HG02884 (cell line): Measurements from ENCODE around the gene CCDC88B.

ENCODE experiments used
- ATAC-seq: cut with Tn5 transposase; IDR thresholded peaks from one replicate; pipeline ENCODE4 v1.9.1; 2021; ENCODE audit warnings: mild to moderate bottlenecking, moderate library complexity; ENCODE audit not compliant: unreplicated experiment

The CCDC88B gene

DNA sequence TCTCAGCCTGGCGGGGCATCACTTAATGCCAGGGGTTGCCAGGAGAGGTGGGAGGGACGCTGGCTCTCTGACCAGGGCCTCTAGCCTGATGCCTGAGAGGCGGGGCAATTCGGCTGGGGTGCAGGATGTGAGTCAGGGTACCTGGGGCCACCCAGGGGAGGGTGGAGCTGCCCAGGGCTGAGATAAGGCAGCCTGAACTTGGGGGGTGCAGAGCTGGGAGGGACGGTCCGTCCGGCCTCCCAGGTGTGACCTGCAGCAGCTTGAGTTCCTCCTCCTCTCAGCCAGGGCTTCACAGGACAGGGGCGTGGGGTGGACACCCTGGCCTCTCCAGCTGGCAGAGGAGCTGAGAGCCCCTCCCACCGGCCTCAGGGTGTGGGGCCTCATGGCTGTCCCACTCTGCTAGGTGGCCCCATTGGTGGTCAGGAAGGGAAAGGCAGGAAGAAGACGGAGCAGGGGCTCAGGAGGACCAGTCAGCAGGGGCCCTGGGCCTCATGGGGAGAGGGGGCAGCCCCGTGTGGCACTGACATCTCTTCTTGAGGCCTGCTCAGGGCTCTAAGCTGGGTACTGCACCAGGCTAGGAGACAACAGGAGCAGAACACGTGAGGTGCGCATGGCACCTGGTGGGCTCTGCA is 18.0 kb downstream of the CCDC88B start:
- no peak for ATAC-seq

DNA sequence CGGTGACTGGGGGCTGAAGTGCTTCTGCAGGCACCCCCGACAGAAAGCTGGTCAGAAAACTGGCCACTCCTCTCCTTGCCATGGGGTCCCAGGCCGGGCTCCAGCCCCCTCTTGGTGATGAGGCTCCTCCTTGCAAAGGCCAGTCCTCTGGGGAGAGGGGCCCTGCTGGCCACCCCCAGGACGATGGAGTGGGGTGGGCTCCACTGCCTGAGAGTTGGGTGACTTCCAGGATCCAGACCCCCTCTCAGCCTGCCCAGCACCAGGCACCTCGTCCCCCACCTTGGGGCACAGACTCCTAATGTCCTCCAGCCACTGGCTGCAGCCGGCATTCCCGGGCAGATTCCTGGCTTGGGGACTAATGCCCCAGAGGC is 18.5 kb downstream of the CCDC88B start:
- no peak for ATAC-seq

DNA sequence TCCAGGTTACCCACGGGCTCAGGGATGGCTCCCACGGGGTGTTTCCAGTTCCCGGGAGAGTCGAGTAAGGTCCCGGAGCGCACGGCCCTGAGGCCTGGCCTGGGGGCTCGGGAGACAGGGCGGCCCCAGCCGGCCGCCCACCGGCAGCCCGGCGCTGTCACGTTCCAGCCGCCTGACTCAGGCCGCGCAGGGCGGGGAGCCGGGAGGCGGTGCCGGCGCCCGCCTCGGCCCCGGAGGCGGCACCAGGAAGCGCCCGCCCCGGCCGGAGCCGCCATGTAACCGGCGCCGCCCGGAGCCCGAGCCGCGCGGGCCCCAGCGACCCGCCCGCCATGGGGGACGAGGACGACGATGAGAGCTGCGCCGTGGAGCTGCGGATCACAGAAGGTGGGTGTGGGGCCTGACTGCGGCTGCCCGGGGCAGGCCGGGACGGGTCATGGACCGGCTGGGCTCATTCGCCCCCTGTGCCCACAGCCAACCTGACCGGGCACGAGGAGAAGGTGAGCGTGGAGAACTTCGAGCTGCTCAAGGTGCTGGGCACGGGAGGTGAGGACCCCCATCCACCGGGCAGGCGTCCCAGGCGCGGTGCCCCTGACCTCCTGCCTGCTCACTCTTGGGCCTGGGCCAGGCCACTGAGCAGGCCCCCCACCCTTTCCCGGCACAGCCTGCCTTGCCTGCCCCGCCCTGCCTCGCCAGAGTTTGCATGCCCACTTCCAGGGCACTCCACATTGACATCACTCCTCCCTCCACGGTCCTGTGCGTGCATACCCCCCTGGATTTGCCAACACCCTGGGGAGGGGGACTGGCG is 19.1 kb downstream of the CCDC88B start, which contains the start of gene RPS6KA4:
TSS of gene RPS6KA4 (plus strand) at position 256 of the 805 bp plus-strand sequence. CDS start at position 330, 74 bp downstream.
- ATAC-seq = no peak

DNA sequence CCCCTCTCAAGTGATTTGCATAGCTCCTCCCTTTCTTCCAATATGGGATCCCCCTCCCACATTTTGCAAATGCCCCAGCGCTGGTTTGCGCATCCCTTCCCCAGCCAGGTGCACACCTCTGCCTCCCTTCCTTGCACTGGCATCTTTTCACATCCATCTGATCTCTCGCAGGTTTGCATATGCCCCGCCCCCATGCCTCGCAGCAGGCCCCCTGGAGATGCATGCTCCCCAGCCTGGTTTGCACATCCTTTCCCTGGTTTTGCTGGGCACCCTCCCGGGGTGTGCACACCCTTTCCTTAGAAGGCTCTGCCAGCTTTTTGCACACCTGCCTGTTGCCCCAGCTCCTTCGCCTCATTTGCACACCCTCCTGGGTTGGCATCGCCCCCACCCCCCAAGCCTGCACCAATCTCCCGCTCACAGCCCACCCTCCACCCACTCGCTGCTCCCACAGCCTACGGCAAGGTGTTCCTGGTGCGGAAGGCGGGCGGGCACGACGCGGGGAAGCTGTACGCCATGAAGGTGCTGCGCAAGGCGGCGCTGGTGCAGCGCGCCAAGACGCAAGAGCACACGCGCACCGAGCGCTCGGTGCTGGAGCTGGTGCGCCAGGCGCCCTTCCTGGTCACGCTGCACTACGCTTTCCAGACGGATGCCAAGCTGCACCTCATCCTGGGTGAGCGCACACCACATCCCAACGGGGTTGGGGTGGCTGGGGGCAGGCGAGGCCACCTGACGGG is 19.9 kb downstream of the CCDC88B start:
- ATAC-seq = no peak

DNA sequence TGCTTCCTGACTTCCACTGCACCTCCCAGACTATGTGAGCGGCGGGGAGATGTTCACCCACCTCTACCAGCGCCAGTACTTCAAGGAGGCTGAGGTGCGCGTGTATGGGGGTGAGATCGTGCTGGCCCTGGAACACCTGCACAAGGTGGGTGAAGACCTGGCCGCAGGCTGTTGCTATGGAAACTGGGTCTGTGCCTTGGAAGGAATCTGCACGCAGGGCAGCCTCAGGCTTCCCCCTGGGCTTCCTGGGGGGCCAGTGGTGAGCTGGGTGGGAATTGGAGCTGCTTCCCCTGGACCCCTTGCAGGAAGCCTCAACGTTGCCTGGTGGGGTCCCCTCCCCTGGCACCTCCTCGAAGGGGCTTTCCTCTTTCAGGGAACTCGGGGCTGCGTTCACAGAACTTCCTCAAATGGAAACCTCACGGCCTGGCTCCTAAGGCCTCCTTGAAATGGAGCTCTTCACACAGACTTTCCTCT is 20.5 kb downstream of the CCDC88B start:
- ATAC-seq = no peak

DNA sequence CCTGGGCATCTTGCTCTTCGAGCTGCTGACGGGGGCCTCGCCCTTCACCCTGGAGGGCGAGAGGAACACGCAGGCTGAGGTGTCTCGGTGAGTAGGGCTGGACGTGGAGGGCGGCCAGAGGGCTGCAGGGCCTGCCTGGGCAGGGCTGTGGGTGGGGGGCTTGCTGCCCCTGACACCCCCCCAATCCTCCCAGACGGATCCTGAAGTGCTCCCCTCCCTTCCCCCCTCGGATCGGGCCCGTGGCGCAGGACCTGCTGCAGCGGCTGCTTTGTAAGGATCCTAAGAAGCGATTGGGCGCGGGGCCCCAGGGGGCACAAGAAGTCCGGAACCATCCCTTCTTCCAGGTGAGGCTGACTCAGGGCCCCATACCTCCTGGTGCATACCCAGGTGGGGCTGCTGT is 21.7 kb downstream of the CCDC88B start:
- no peak for ATAC-seq

DNA sequence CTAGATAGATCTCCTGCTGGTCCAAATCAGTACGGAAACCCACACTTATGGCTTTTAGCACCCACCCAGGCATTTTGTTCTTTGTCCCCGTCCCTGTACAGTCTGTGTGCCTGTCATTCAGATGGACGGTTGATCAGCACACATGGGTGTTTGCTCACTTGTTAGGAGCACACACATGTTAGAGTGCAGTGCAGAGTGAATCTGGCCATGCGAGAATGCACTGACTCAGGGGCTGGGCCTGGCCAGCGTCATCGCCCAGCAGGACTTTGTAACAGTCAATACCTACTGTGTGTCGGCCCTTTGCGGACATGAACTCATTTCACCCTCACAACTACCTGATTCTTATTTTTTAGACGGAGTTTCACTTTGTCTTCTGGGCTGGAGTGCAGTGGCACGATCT is 22.3 kb downstream of the CCDC88B start:
- no peak for ATAC-seq

DNA sequence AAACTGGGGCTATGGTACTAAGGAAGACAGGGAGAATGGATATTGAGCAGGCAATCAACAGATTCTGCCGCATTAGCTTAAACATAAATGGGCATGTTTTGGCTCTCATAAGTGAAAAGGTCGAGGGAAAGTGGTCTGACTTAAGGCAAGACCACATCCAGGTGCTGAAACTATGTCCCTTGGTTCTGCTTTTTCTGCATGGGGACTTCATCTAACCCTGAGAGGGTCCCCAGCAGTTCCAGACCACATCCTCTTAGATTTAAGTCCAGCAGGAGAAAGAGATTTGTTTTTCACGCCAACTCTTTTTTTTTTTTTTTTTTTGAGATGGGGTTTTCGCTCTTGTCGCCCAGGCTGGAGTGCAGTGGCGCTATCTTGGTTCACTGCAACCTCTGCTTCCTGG is 24.4 kb downstream of the CCDC88B start:
- no peak for ATAC-seq

DNA sequence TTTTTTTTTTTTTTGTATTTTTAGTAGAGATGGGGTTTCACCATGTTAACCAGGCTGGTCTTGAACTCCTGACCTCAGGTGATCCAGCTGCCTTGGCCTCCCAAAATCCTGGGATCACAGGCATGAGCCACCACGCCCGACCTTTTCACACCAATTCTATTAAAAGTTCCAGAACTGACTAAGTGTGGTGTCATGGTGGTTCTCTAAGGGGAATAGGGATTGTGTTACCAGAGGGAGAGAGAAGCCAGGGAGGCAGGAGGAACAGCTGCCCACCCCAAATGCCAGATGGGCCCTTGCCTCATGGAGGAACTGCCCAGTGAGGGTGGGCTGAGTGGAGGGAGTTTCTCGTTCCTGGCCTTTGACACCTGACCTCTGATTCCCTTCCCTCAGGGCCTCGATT is 24.9 kb downstream of the CCDC88B start:
- ATAC-seq = no peak

DNA sequence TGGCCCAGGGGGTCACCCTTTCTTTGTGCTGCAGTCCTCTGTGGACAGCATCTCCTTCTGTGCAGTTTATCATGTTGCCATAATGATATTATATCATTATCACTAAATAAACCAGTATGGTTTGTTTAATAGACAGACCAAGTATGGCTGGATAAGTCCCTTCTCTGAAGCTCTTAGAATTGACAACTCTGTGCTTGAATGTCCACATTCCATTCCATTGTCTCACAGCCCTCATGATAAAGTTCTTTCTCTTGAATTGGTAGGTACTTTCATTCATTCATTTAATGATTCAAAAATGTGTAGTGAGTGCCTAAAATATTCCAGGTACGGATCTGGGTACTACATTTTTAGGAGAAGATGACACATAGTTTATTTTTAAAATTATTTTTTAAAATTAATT is 26.7 kb downstream of the CCDC88B start:
- no peak for ATAC-seq

DNA sequence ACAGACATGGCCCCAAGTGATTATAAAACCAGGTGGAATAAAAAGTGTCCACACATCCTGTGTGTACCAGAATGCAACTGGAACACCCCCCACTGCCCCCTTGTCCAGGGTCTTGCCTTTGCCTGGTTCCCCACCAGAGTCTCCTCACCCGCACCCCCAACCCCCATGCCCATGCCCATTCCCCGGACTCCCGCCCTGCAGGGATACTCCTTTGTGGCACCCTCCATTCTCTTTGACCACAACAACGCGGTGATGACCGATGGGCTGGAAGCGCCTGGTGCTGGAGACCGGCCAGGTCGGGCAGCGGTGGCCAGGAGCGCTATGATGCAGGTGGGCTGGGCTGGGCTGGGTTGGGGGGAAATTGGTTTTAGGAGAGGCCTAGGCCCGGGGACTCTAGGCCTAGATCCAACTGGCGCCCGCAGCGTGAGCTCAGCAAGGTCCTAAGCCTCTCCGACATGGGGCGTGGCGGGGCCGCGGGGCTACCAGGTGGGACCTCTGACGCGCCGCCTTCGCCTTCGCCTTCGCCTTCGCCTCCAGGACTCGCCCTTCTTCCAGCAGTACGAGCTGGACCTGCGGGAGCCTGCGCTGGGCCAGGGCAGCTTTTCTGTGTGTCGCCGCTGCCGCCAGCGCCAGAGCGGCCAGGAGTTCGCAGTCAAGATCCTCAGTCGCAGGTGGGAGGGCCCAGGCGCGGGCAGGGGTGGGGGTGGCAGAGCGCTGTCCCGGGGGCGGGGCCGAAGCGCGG is 28.1 kb downstream of the CCDC88B start:
- ATAC-seq = no peak

DNA sequence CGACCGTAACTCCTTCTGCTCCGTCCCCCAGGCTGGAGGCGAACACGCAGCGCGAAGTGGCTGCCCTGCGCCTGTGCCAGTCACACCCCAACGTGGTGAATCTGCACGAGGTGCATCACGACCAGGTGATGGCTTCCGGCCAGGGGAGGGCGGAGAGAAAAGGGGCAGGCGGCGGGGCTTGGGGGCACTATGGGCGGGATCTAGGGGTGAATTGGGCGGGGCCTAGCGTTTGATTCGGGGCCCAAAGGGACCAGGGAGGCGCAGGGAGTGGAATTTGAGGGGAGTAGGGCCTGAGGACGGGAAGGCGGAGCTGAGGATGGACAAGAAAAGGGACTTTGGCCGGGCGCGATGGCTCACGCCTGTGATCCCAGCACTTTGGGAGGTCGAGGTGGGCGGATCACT is 28.7 kb downstream of the CCDC88B start:
- no peak for ATAC-seq

DNA sequence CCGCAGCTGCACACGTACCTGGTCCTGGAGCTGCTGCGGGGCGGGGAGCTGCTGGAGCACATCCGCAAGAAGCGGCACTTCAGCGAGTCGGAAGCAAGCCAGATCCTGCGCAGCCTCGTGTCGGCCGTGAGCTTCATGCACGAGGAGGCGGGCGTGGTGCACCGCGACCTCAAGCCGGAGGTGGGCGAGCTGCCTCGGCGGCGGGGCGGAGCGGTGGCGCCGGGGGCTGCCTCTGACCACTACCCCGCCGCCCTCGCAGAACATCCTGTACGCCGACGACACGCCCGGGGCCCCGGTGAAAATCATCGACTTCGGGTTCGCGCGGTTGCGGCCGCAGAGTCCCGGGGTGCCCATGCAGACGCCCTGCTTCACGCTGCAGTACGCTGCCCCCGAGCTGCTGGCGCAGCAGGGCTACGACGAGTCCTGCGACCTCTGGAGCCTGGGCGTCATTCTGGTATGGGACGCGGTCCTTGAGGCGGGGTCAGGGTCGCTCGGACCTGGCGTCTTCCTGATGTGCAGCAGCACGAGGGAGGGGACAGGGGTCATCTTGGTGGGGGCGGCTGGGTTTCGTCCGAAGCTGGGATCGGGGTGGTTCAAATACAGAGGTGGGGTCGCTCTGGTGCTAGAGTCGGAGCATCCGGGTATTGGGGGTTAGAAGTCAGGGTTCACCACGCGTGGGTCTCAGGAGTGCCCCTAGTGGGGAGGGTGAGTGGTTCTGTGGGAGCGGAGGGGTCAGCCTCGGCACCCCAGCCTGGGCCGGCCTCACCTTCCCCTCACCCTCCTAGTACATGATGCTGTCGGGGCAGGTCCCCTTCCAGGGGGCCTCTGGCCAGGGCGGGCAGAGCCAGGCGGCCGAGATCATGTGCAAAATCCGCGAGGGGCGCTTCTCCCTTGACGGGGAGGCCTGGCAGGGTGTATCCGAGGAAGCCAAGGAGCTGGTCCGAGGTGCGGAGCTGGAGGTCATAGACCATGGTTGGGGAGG is 29.7 kb downstream of the CCDC88B start:
- ATAC-seq = no peak

DNA sequence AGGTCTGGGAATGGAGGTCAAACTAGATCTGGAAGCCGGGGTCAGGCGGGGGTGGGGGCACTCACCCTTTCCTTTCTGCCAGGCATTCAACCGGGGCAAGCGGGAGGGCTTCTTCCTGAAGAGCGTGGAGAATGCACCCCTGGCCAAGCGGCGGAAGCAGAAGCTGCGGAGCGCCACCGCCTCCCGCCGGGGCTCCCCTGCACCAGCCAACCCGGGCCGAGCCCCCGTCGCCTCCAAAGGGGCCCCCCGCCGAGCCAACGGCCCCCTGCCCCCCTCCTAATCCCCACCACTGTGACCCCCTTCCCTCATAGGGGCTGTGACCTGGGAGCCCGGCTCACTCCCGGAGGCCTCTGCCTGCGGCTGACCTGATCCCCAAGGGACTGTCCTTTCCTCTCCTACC is 31.2 kb downstream of the CCDC88B start:
- no peak for ATAC-seq

DNA sequence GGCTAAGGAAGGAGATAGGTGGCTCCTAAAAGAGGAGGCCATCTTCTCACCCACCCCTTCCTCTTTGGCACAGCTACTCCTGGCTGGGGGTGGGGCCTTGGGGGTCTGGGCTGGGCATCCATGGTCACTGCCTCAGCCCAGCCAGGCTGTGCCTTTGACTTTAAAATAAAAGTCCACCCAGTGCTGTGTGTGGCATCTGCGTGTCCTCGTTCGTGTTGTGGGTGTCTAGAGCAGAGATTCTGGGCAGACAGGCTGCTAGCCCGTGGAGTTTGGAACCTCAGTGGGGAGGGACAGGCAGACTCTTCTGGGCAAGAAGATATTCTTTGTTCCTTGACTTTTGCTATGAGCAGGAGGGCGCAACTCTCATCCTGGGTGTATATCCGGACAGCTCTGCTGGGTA is 32.0 kb downstream of the CCDC88B start:
- ATAC-seq = no peak

DNA sequence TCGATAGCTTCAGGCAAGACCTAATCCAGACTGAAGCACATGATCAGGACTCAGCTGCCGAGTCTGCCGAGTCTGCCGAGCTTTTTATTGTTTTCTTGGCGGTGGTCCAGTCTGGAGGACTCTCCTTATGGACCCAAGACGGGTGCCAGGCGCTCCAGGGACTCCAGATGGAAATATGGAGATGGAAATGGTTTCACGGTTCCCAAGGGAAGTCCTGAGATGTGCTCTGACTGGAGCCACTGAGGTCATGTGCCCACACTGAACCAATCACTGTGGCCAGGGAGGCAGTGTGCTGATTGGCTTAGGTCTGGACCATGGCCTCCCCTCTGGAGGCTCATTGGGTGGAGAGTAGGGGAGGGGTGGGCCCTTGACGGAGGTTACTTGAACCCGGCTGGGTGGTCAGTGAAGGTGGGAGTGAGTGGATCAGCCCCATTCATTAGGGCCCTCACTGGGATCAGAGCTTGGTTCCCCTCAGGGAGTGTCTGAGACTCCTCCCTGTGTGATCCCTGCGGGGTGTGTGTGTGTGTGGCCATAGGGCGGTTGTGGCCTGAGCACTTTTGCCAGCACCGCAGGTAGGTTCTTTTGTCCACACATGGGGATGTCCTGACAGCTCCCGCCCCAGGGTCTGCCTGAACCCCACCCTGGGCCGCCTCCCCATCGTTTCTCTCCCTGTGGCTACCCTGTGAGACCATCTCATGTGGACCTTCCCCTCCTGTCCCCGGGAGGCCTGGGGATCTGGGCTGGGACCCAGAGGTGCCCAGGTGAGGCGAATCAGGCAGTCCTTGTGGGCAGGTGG is 33.0 kb downstream of the CCDC88B start:
- ATAC-seq = no peak

DNA sequence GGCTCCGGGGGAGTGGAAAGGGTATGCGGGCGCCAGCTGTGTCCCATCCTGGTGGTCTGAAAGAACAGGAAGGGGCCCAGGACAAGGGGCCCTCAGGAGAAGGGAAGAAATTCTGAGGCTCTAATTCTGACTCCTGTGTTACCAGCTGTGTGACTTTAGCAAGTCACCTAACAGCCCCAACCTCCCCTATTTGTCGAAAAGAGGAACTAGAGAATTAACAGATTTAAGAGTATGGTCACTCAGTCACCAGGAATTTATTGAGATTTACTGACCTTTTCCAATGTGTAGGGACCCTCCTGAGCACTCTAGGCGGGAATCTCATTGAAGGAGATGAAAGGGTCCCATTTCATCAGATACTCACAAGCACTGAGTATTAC is 33.6 kb downstream of the CCDC88B start:
- no peak for ATAC-seq

DNA sequence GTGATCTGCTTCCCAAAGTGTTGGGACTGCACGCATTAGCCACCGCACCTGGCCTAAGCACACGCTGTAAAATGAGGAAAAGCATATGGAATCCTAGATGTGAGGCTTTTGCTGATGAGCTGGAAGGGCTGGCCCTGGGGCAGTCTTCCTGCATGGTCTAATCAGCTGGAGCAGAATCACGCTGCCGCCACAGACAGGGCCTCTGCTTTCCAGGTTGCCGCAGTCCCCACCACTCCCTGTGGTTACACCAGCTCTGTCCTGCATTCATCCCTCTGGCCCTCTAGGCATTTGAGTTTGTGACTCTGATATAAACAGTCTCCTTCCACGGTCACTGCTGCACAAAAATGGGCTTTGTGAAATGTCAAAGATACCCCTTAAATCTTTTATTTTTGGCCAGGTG is 36.1 kb downstream of the CCDC88B start:
- no peak for ATAC-seq

DNA sequence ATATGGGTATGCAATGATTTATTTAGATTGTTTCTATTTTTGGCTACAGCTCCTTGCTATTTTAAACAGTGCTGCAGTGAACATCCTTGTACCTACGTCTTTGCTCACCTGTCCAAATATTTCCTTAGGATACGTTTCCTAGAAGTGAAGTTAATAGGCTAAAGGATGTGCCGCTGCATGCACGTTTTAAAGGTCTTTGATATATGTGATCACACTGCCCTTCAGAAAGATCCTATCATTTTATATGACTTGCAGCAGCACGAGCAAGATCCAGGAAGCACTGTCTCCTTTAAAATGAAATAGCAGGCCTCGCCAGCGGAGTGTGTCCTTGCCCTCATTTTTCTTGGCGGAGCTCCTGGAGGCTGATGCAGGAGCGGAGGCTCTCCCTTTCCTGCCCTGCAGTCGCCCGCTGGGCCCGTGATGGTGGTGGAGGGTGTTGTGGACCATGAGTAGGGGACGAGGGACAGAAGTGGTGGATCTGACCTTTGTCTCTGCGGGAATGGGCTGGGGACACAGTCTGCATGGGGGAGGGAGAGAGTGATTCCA is 38.4 kb downstream of the CCDC88B start:
- no peak for ATAC-seq
